Fibroblast of the aortic adventitia (primary cell): ENCODE data around the gene CREM. TPM values are rescaled to one million over a fixed set of nuclear protein-coding genes. Genes with fewer than 3 reads are reported as not detected.

Source experiments
- DNase-seq: peaks from one replicate; pipeline ENCODE4 v3.0.0-alpha.2; 2010; ENCODE audit warnings: low read depth
- H3K4me3 ChIP-seq: 2 replicates; pipeline ENCODE4 v1.5.1; 2011; ENCODE audit warnings: low read depth, mild to moderate bottlenecking, control low read depth, low read length, moderate library complexity
- total RNA-seq: library from RNA; depleted of rRNA; stranded (reverse); fragments of >200 nt; gene quantifications from 2 replicates; pipeline ENCODE4 v1.2.3, GENCODE V29; 2012; ENCODE audit warnings: low replicate concordance
- TF ChIP-seq, protein P1 (sequence below): IDR thresholded peaks from 2 replicates; pipeline ENCODE4 v1.5.1; 2011; ENCODE audit warnings: mild to moderate bottlenecking, low read length, control low read depth, inconsistent platforms; ENCODE audit not compliant: insufficient read depth

The CREM gene
- total RNA-seq, 1 donor: 27.2 TPM

DNA sequence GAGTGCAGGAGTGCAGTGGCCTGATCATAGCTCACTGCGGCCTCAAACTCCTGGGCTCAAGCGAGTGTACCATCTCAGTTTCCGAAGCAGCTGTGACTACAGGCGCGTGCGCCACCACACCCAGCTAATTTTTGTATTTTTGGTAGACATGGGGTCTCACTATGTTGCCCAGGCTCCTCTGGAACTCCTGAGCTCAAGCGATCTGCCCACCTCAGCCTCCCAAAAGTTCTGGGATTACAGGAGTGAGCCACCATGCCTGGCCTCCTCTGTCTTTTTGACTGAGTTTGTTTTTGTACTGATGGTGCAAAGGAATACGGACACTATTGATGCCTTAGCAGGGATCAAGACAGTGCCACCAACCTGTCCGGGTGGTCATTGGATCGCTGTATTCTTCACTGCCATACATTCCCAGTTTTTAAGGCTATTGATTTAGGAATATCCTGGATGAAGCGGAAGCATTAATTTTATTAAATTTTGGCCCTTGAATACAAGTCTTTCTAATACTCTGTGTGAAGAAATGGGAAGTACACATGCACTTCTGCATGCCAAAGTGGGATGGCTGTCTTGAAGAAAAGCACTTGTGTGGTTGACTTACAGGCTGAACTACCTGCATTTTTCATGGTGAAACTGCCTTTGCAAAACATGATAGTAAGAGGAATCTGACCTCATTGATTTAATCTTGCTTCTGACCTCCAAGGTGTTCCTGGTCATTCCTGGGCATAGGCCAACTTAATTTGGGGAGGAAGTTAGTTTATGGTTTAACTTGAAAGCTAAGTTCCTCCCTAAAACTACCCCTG is 34.5 kb upstream of the CREM start:
- TF ChIP-seq, protein P1, sequence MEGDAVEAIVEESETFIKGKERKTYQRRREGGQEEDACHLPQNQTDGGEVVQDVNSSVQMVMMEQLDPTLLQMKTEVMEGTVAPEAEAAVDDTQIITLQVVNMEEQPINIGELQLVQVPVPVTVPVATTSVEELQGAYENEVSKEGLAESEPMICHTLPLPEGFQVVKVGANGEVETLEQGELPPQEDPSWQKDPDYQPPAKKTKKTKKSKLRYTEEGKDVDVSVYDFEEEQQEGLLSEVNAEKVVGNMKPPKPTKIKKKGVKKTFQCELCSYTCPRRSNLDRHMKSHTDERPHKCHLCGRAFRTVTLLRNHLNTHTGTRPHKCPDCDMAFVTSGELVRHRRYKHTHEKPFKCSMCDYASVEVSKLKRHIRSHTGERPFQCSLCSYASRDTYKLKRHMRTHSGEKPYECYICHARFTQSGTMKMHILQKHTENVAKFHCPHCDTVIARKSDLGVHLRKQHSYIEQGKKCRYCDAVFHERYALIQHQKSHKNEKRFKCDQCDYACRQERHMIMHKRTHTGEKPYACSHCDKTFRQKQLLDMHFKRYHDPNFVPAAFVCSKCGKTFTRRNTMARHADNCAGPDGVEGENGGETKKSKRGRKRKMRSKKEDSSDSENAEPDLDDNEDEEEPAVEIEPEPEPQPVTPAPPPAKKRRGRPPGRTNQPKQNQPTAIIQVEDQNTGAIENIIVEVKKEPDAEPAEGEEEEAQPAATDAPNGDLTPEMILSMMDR: no peak
- no peak for DNase-seq
- H3K4me3 ChIP-seq: no peak overlapping the region

DNA sequence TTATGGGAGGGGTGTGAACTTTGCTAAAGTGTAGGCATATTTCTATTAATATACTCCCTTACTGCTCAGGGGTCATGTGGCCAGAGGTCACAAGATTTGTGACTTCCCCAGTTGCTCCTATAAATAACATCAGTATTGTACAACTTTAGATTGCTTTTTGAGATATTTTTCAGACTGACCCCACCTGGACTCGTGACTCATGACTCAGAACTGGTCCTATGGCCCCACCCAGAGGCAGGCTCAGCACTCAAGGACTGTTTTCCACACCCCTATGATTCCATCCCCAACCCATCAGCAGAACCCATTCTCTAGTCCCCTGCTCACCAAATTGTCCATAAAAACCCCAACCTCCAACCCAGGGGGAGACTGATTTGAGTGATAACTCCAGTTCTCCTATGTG is 33.8 kb upstream of the CREM start:
- DNase-seq: no peak
- TF ChIP-seq, protein P1: no peak
- H3K4me3 ChIP-seq: no peak overlapping the region

DNA sequence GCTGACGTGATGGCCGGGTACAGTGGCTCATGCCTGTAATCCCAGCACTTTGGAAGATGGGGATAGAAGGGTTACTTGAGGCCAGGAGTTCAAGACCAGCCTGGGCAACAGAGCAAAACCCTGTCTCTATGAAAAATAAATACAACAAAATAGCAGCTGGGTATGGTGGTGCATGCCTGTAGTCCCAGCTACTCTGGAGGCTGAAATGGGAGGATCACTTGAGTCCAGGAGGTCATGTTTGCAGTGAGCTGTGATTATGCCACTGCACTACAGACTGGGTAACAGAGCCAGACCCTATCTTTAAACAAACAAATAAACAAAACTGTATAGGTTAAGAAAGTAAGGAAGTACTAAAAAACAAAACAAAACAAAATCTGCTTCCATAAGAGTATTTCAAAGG is 30.3 kb upstream of the CREM start:
- H3K4me3 ChIP-seq: no peak overlapping the region
- TF ChIP-seq, protein P1: no peak
- DNase-seq: no peak

DNA sequence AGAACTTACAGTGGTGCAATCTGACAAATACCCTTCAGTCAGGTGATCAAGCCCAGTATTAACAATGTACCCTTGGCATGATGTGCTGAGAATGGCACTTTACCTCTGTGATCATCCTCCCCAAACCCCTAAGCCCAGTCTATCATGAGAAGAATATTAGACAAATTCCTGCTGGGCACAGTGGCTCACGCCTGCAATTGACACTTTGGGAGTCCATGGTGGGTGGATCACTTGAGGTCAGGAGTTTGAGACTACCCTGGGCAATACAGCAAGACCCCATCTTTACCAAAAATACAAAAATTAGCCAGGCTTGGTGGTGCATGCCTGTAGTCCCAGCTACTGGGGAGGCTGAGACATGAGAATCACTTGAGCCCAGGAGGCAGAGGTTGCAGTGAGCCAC is 29.1 kb upstream of the CREM start:
- no peak for DNase-seq
- H3K4me3 ChIP-seq: no peak overlapping the region
- TF ChIP-seq, protein P1: no peak

DNA sequence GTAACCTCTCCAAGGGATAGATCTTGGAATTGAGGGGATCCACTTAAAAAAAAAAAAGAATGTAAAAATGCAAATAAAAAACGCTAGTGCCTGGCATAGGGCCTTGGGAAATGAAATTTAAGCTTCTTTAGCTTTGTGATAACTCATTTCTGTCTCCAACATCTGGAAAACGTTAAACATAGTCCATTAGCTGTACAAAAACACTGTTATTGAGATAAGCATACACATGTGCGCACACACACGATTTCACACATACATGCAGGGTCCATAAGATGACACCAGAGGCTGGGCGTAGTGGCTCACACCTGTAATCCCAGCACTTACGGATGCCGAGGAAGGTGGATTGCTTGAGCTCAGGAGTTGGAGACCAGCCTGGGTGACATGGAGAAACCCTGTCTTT is 22.8 kb upstream of the CREM start:
- DNase-seq: peak; percentile 44
- TF ChIP-seq, protein P1: no peak
- no peak overlapping the region for H3K4me3 ChIP-seq

DNA sequence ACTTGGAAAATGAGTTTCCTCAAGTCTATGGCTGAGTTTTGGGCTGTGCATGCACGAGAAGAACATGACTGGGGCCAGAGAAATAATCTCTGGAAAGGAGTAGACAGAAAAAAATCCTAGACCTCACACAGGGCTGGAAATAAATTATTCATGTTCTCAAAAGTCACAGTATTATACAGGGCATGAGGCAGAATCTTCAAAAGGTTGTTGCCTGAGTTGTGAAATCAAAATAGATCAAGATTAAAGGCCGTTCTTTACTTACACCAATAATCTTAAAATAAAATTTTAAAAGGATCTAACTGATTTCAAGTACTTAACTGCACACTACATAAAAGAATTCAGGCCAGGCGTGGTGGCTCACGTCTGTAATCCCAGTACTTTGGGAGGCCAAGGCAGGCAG is 14.1 kb upstream of the CREM start:
- H3K4me3 ChIP-seq: no peak overlapping the region
- DNase-seq: no peak
- TF ChIP-seq, protein P1: no peak

DNA sequence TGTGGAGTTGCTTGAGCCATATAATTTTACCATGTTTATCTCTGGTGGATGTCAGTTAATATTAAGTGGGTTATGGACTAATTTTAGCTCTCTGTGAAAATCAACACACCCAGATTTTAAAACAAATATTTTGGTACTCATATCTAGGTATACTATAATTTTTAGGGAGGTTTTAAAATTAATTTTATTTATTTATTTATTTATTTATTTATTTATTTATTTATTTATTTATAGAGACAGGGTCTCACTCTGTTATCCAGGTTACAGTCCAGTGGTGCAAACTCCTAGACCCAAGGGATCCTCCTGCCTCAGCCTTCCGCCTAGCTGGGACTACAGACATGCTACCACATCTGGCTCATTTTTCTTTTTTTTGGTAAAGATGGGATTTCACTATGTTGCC is 7.3 kb upstream of the CREM start:
- no peak for DNase-seq
- TF ChIP-seq, protein P1: no peak
- H3K4me3 ChIP-seq: no peak overlapping the region
